ENCODE results near the gene FBXO42.

DNA sequence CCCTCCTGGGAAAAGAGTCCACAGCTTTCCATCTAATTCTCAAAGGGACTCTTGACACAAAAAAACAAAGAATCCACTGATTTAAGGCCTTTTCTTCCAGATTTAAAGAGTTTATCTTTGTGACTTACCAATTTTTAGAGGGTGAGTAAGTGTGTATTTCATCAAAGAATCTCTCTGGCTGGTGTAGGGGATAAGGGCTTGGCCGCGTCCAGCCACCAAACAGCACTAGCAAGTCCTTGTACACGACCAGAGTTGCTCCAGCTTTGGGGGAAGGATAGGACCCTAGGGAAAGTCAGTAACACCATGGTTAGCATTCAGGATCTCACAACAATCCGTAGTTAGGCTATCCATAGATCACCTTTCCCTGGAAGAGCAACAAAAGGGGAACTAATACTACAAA is 95.8 kb downstream of the FBXO42 start:
- no peak for TF ChIP-seq POLR2A (IDR thresholded peaks at IDR 0.05; ENCODE audit: low read depth, low read length)
- no peak for TF ChIP-seq POLR2AphosphoS5 (IDR thresholded peaks at IDR 0.05; ENCODE audit: low read depth, low read length)
- no peak for TF ChIP-seq TAF1 (IDR thresholded peaks at IDR 0.05; ENCODE audit: borderline replicate concordance, low read depth, low read length)

Measured in GM12892 (cell line).